ENCODE data around the gene CHAC1.
"Not testable (repeated sequence)": the region's sequence is repeated elsewhere in the genome, so short reads cannot be mapped to it uniquely, and the experiment has no call there.

The CHAC1 gene

DNA sequence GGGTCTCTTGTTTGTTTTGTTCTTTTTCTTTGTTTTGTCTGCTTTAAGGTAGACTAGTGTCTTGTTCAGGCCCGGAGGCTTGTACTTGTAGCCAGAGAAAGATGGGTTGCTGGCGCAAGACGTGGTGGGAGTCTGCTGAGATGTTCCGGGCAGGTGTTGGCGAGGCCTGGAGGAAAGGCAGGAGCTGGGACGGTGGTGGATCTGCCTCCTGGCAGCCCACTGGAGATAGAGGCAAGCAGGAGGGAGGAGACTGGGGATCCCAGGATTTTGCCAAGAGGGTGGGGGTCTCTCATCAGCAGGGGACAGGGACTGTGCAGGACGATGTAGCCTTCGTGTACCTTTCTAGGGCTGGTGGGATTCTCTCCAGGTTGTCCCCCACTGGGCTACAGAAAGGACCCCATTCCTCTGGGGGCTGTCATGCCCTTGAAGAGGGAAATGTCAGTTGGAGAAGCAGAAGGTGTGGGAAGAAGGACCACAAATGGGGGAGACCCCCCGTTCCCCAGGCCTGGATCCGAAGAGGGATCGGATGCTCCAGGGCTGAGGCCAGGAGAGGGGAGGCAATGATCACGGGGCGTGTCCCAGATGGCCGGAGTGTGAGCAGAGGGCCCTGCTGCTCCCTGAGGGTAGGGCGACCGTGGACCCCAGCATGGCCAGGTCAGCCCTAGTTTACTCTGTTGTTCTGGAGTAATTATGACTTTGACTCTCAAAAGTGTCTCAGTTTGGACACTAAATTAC, 7.0 kb downstream of the CHAC1 start:
- Histone ChIP-seq H3K9ac (ENCODE audit: low read length) (no peak overlapping the region), H4K20me1 (ENCODE audit: insufficient read depth, low read length) (no peaks in the 10 kb centered on the region), H3K79me2 (ENCODE audit: low read length) (no peaks in the 10 kb centered on the region), H3K9me2 (replicated peaks; ENCODE audit: insufficient read depth, low read length) (no peaks in the 10 kb centered on the region), H3K27me3 (replicated peaks; ENCODE audit: insufficient read depth, low read length) (no peaks in the 10 kb centered on the region), H3K4me1 (ENCODE audit: low read length) (no peaks in the 10 kb centered on the region), H3K4me2 (ENCODE audit: low read depth, low read length) (no peak overlapping the region), H3K9me3 (replicated peaks; ENCODE audit: insufficient read depth, low read length) (no peaks in the 10 kb centered on the region), H3K27ac (ENCODE audit: low read length) (no peak overlapping the region), H3K36me3 (replicated peaks; ENCODE audit: insufficient read depth, low read length) (no peaks in the 10 kb centered on the region), H2AFZ (ENCODE audit: low read length) (no peak overlapping the region), H3K4me3 (ENCODE audit: low read length) (no peak overlapping the region), H3F3A (ENCODE audit: insufficient read depth, low read length) (no peaks in the 10 kb centered on the region)
- DNase-seq, result no peak
- no peak for TF ChIP-seq EZH2 (optimal IDR thresholded peaks at IDR 0.05; ENCODE audit: low read depth, low read length)
- no peak for TF ChIP-seq EZH2phosphoT487 (IDR thresholded peaks at IDR 0.05; ENCODE audit: low read length)
- no peak for TF ChIP-seq CTCF (IDR thresholded peaks at IDR 0.05; ENCODE audit: low read length)

DNA sequence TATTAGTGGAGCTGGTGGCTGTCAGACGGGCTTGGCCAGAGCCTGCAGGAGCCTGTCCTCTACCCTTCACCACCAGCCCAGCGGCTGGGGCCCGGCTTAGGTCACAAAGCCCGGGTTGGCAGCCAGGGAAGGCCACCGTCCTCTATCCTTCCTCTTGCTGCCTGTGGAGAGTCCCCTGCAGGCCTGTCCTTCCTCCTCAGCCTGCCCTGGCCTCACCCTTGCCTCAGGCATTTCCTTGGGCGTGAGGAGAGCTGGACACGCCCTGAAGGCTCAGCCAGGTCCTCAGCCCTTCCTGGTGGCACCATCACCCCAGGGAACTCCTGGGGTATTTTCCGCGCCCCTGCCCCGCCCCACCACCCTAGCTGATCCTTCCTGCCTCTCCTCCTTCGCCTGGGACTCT, 7.7 kb downstream of the CHAC1 start:
- Histone ChIP-seq H3K9ac (ENCODE audit: low read length) (no peak overlapping the region), H3K4me1 (ENCODE audit: low read length) (no peaks in the 10 kb centered on the region), H3K36me3 (replicated peaks; ENCODE audit: insufficient read depth, low read length) (no peaks in the 10 kb centered on the region), H3K27me3 (replicated peaks; ENCODE audit: insufficient read depth, low read length) (no peaks in the 10 kb centered on the region), H4K20me1 (ENCODE audit: insufficient read depth, low read length) (no peaks in the 10 kb centered on the region), H3K4me3 (ENCODE audit: low read length) (no peak overlapping the region), H3F3A (ENCODE audit: insufficient read depth, low read length) (no peaks in the 10 kb centered on the region), H2AFZ (ENCODE audit: low read length) (no peak overlapping the region), H3K27ac (ENCODE audit: low read length) (no peak overlapping the region), H3K9me2 (replicated peaks; ENCODE audit: insufficient read depth, low read length) (no peaks in the 10 kb centered on the region), H3K4me2 (ENCODE audit: low read depth, low read length) (no peak overlapping the region), H3K79me2 (ENCODE audit: low read length) (no peaks in the 10 kb centered on the region), H3K9me3 (replicated peaks; ENCODE audit: insufficient read depth, low read length) (no peaks in the 10 kb centered on the region)
- TF ChIP-seq CTCF (IDR thresholded peaks at IDR 0.05; ENCODE audit: low read length) (no peak), EZH2phosphoT487 (IDR thresholded peaks at IDR 0.05; ENCODE audit: low read length) (no peak), EZH2 (optimal IDR thresholded peaks at IDR 0.05; ENCODE audit: low read depth, low read length) (no peak)
- no peak for DNase-seq

GRCh38 chr15:40961740-40962139, 8.5 kb downstream of the CHAC1 start:
- H3K4me2 ChIP-seq (ENCODE audit: low read depth, low read length); H3K79me2 ChIP-seq (ENCODE audit: low read length); DNase-seq; H3K9me3 ChIP-seq (replicated peaks; ENCODE audit: insufficient read depth, low read length); H4K20me1 ChIP-seq (ENCODE audit: insufficient read depth, low read length); H3F3A ChIP-seq (ENCODE audit: insufficient read depth, low read length); H2AFZ ChIP-seq (ENCODE audit: low read length); H3K27me3 ChIP-seq (replicated peaks; ENCODE audit: insufficient read depth, low read length); H3K9ac ChIP-seq (ENCODE audit: low read length); H3K27ac ChIP-seq (ENCODE audit: low read length); H3K36me3 ChIP-seq (replicated peaks; ENCODE audit: insufficient read depth, low read length); H3K4me1 ChIP-seq (ENCODE audit: low read length); H3K4me3 ChIP-seq (ENCODE audit: low read length); H3K9me2 ChIP-seq (replicated peaks; ENCODE audit: insufficient read depth, low read length): not testable (repeated sequence)

- H3K79me2 ChIP-seq (ENCODE audit: low read length); DNase-seq; H4K20me1 ChIP-seq (ENCODE audit: insufficient read depth, low read length); H3K36me3 ChIP-seq (replicated peaks; ENCODE audit: insufficient read depth, low read length); H3K27ac ChIP-seq (ENCODE audit: low read length); H3K4me1 ChIP-seq (ENCODE audit: low read length); H3K27me3 ChIP-seq (replicated peaks; ENCODE audit: insufficient read depth, low read length); H2AFZ ChIP-seq (ENCODE audit: low read length); H3K4me3 ChIP-seq (ENCODE audit: low read length); H3F3A ChIP-seq (ENCODE audit: insufficient read depth, low read length); H3K9ac ChIP-seq (ENCODE audit: low read length); H3K9me3 ChIP-seq (replicated peaks; ENCODE audit: insufficient read depth, low read length); H3K9me2 ChIP-seq (replicated peaks; ENCODE audit: insufficient read depth, low read length); H3K4me2 ChIP-seq (ENCODE audit: low read depth, low read length): not testable (repeated sequence)
Observed at GRCh38 chr15:40962317-40962716, 9.0 kb downstream of the CHAC1 start.
